Measurements from ENCODE around the gene MALT1. TPM values are rescaled to one million over a fixed set of nuclear protein-coding genes. Genes with fewer than 3 reads are reported as not detected.

MALT1 gene
- total and polyA plus RNA-seq, 2 experiments from 2014 or later: 5.2 to 18.8 TPM

DNA sequence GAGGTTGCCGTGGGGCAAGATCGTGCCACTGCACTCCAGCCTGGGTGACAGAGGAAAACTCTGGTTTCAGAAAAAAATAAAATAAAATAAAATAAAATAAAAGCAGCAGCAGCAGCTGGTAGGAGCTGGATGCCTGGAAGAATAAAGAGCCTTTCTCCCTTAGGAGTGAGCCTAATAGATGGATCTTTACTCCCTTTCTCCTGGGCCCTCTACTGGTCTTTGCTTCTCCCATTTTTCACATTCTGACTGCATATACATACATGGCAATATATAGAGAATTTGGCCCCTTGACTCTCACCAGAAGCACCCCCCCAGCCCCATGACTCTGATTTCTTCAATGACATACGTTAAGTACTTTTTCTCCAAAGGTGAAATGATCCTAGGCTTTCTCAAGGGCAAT is 9.8 kb upstream of the MALT1 start:
- Histone ChIP-seq H3K27ac (ENCODE audit: low read depth) (no peak overlapping the region), H3K4me1 (ENCODE audit: insufficient read depth) (no peaks in the 10 kb centered on the region), H3F3A (replicated peaks; ENCODE audit: low read depth) (no peaks in the 10 kb centered on the region), H3K79me2 (replicated peaks; ENCODE audit: insufficient read depth) (no peaks in the 10 kb centered on the region), H3K9me2 (ENCODE audit: insufficient read depth) (no peaks in the 10 kb centered on the region), H2AFZ (no peak overlapping the region), H3K4me3 (no peak overlapping the region), H3K27me3 (ENCODE audit: insufficient read depth) (no peaks in the 10 kb centered on the region), H4K20me1 (replicated peaks; ENCODE audit: insufficient read depth) (no peaks in the 10 kb centered on the region), H3K4me2 (no peak overlapping the region), H3K36me3 (ENCODE audit: insufficient read depth) (no peaks in the 10 kb centered on the region)
- Mint-ChIP-seq H3K4me1 (no peaks in the 10 kb centered on the region), H3K27ac (no peak overlapping the region), H3K27me3 (ENCODE audit: insufficient read depth, low read depth, poor library complexity) (no peaks in the 10 kb centered on the region), H3K9me3 (no peaks in the 10 kb centered on the region), H3K4me3 (no peak overlapping the region), H3K36me3 (ENCODE audit: low read depth) (no peaks in the 10 kb centered on the region)
- TF ChIP-seq ZNF331 (CRISPR knock-in tag; IDR thresholded peaks at IDR 0.05; ENCODE audit: low read depth): no peak
- TF ChIP-seq, protein P1, sequence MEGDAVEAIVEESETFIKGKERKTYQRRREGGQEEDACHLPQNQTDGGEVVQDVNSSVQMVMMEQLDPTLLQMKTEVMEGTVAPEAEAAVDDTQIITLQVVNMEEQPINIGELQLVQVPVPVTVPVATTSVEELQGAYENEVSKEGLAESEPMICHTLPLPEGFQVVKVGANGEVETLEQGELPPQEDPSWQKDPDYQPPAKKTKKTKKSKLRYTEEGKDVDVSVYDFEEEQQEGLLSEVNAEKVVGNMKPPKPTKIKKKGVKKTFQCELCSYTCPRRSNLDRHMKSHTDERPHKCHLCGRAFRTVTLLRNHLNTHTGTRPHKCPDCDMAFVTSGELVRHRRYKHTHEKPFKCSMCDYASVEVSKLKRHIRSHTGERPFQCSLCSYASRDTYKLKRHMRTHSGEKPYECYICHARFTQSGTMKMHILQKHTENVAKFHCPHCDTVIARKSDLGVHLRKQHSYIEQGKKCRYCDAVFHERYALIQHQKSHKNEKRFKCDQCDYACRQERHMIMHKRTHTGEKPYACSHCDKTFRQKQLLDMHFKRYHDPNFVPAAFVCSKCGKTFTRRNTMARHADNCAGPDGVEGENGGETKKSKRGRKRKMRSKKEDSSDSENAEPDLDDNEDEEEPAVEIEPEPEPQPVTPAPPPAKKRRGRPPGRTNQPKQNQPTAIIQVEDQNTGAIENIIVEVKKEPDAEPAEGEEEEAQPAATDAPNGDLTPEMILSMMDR (conservative IDR thresholded peaks at IDR 0.05; ENCODE audit: low read depth in 2 of 2): peak in 1 of 2 experiments; percentile 50; a peak in 2 of 4 replicates
- ATAC-seq (peak; percentile 88), DNase-seq (ENCODE audit: low spot score) (peak; percentile 24)

DNA sequence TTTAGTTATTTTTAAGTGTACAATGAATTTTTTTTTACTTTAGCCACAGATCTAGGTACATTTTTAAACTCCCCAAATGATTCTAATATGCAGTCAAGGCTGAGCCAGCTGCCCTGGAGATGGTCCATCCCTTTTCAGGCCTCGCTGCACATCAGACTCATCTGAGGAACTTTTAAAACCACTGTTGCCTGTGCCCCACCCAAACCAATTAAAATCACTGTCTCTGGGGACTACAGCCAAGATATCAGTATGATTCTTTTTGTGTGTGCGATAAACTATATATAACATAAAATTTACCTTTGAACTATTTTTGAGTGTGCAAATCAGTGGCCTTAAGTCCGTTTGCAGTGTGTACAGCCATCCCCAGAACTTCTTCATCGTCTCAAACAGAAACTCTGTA is 9.1 kb upstream of the MALT1 start:
- ATAC-seq: no peak
- no peaks in the 10 kb centered on the region for H3K4me1 Mint-ChIP-seq
- H3K4me3 Mint-ChIP-seq: no peak overlapping the region

More for the DNA sequence above, 9.1 kb upstream of the MALT1 start:
- no peaks in the 10 kb centered on the region for H3K79me2 ChIP-seq (replicated peaks; ENCODE audit: insufficient read depth)
- Mint-ChIP-seq H3K27me3 (ENCODE audit: insufficient read depth, low read depth, poor library complexity) (no peaks in the 10 kb centered on the region), H3K27ac (no peak overlapping the region), H3K9me3 (no peaks in the 10 kb centered on the region), H3K36me3 (ENCODE audit: low read depth) (no peaks in the 10 kb centered on the region)
- H3K4me3 ChIP-seq: no peak overlapping the region
- H3K27me3 ChIP-seq (ENCODE audit: insufficient read depth): no peaks in the 10 kb centered on the region
- DNase-seq (ENCODE audit: low spot score): no peak
- no peaks in the 10 kb centered on the region for H4K20me1 ChIP-seq (replicated peaks; ENCODE audit: insufficient read depth)
- no peak overlapping the region for H3K4me2 ChIP-seq
- no peak overlapping the region for H2AFZ ChIP-seq
- H3K36me3 ChIP-seq (ENCODE audit: insufficient read depth): no peaks in the 10 kb centered on the region
- H3K9me2 ChIP-seq (ENCODE audit: insufficient read depth): no peaks in the 10 kb centered on the region
- H3K4me1 ChIP-seq (ENCODE audit: insufficient read depth): no peaks in the 10 kb centered on the region
- TF ChIP-seq POLR2AphosphoS5 (IDR thresholded peaks at IDR 0.05; ENCODE audit: low read depth): no peak
- no peak for TF ChIP-seq EZH2 (IDR thresholded peaks at IDR 0.05; ENCODE audit: low read depth, unreplicated experiment)
- TF ChIP-seq, protein P2, sequence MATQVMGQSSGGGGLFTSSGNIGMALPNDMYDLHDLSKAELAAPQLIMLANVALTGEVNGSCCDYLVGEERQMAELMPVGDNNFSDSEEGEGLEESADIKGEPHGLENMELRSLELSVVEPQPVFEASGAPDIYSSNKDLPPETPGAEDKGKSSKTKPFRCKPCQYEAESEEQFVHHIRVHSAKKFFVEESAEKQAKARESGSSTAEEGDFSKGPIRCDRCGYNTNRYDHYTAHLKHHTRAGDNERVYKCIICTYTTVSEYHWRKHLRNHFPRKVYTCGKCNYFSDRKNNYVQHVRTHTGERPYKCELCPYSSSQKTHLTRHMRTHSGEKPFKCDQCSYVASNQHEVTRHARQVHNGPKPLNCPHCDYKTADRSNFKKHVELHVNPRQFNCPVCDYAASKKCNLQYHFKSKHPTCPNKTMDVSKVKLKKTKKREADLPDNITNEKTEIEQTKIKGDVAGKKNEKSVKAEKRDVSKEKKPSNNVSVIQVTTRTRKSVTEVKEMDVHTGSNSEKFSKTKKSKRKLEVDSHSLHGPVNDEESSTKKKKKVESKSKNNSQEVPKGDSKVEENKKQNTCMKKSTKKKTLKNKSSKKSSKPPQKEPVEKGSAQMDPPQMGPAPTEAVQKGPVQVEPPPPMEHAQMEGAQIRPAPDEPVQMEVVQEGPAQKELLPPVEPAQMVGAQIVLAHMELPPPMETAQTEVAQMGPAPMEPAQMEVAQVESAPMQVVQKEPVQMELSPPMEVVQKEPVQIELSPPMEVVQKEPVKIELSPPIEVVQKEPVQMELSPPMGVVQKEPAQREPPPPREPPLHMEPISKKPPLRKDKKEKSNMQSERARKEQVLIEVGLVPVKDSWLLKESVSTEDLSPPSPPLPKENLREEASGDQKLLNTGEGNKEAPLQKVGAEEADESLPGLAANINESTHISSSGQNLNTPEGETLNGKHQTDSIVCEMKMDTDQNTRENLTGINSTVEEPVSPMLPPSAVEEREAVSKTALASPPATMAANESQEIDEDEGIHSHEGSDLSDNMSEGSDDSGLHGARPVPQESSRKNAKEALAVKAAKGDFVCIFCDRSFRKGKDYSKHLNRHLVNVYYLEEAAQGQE (IDR thresholded peaks at IDR 0.05; ENCODE audit: unreplicated experiment): no peak
- TF ChIP-seq STAT1 (IDR thresholded peaks at IDR 0.05; ENCODE audit: unreplicated experiment): no peak
- TF ChIP-seq ZNF114 (CRISPR knock-in tag; IDR thresholded peaks at IDR 0.05): no peak
- no peak for TF ChIP-seq NANOG (IDR thresholded peaks at IDR 0.05; ENCODE audit: borderline replicate concordance)
- TF ChIP-seq, protein P3, sequence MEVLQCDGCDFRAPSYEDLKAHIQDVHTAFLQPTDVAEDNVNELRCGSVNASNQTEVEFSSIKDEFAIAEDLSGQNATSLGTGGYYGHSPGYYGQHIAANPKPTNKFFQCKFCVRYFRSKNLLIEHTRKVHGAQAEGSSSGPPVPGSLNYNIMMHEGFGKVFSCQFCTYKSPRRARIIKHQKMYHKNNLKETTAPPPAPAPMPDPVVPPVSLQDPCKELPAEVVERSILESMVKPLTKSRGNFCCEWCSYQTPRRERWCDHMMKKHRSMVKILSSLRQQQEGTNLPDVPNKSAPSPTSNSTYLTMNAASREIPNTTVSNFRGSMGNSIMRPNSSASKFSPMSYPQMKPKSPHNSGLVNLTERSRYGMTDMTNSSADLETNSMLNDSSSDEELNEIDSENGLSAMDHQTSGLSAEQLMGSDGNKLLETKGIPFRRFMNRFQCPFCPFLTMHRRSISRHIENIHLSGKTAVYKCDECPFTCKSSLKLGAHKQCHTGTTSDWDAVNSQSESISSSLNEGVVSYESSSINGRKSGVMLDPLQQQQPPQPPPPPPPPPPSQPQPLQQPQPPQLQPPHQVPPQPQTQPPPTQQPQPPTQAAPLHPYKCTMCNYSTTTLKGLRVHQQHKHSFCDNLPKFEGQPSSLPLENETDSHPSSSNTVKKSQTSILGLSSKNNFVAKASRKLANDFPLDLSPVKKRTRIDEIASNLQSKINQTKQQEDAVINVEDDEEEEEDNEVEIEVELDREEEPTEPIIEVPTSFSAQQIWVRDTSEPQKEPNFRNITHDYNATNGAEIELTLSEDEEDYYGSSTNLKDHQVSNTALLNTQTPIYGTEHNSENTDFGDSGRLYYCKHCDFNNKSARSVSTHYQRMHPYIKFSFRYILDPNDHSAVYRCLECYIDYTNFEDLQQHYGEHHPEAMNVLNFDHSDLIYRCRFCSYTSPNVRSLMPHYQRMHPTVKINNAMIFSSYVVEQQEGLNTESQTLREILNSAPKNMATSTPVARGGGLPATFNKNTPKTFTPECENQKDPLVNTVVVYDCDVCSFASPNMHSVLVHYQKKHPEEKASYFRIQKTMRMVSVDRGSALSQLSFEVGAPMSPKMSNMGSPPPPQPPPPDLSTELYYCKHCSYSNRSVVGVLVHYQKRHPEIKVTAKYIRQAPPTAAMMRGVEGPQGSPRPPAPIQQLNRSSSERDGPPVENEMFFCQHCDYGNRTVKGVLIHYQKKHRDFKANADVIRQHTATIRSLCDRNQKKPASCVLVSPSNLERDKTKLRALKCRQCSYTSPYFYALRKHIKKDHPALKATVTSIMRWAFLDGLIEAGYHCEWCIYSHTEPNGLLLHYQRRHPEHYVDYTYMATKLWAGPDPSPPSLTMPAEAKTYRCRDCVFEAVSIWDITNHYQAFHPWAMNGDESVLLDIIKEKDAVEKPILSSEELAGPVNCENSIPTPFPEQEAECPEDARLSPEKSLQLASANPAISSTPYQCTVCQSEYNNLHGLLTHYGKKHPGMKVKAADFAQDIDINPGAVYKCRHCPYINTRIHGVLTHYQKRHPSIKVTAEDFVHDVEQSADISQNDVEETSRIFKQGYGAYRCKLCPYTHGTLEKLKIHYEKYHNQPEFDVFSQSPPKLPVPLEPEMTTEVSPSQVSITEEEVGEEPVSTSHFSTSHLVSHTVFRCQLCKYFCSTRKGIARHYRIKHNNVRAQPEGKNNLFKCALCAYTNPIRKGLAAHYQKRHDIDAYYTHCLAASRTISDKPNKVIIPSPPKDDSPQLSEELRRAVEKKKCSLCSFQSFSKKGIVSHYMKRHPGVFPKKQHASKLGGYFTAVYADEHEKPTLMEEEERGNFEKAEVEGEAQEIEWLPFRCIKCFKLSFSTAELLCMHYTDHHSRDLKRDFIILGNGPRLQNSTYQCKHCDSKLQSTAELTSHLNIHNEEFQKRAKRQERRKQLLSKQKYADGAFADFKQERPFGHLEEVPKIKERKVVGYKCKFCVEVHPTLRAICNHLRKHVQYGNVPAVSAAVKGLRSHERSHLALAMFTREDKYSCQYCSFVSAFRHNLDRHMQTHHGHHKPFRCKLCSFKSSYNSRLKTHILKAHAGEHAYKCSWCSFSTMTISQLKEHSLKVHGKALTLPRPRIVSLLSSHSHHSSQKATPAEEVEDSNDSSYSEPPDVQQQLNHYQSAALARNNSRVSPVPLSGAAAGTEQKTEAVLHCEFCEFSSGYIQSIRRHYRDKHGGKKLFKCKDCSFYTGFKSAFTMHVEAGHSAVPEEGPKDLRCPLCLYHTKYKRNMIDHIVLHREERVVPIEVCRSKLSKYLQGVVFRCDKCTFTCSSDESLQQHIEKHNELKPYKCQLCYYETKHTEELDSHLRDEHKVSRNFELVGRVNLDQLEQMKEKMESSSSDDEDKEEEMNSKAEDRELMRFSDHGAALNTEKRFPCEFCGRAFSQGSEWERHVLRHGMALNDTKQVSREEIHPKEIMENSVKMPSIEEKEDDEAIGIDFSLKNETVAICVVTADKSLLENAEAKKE (CRISPR knock-in tag; IDR thresholded peaks at IDR 0.05): no peak
- H3K27ac ChIP-seq (ENCODE audit: low read depth): no peak overlapping the region
- H3F3A ChIP-seq (replicated peaks; ENCODE audit: low read depth): no peaks in the 10 kb centered on the region
